ENCODE results near the gene DDX1. TPM values are rescaled to one million over a fixed set of nuclear protein-coding genes. Genes with fewer than 3 reads are reported as not detected.

Gene DDX1
- total RNA-seq, 3 donors from 2014 or later = 70.7 to 96.7 (median 72.4) TPM

DNA sequence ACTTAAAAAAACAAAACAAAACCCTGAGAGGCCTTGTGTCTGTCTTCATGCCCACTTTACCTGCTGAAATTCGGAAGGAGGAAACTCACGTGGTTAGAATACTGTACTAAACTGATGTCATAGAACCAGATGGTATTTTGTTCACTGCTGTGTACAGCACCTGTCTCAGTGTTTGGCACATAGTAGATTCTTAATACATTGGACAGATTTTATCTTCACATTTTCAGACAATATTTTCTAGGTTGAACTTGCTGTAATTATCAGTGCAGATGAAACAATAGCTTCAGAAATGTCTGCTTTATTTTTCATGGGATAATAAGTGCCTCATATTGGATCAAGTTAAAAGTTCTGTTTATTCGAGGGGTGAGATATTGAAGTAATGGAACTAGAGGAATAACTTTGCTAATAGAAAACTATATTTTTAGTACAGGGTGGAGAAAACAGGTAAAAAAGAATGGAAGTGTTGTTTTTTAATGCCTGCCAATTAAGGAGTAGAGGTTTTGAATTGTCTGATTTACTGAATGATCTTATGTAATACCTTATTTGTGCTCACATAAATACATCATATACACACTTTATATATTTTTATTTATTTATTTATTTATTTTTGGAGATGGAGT is 23.7 kb downstream of the DDX1 start:
- DNase-seq (no peak), ATAC-seq (no peak)
- TF ChIP-seq, protein P1, sequence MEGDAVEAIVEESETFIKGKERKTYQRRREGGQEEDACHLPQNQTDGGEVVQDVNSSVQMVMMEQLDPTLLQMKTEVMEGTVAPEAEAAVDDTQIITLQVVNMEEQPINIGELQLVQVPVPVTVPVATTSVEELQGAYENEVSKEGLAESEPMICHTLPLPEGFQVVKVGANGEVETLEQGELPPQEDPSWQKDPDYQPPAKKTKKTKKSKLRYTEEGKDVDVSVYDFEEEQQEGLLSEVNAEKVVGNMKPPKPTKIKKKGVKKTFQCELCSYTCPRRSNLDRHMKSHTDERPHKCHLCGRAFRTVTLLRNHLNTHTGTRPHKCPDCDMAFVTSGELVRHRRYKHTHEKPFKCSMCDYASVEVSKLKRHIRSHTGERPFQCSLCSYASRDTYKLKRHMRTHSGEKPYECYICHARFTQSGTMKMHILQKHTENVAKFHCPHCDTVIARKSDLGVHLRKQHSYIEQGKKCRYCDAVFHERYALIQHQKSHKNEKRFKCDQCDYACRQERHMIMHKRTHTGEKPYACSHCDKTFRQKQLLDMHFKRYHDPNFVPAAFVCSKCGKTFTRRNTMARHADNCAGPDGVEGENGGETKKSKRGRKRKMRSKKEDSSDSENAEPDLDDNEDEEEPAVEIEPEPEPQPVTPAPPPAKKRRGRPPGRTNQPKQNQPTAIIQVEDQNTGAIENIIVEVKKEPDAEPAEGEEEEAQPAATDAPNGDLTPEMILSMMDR (IDR thresholded peaks at IDR 0.05) = no peak
- Histone ChIP-seq H3K4me1 (ENCODE audit: low read depth) (no peaks in the 10 kb centered on the region), H3K4me3 (no peak overlapping the region), H3K9me3 (no peaks in the 10 kb centered on the region), H3K36me3 (ENCODE audit: low read depth) (peaks cover 15% of the 10 kb centered on the region)
- intact Hi-C loops (cut with DNase I, micrococcal nuclease) = no loop called here

DNA sequence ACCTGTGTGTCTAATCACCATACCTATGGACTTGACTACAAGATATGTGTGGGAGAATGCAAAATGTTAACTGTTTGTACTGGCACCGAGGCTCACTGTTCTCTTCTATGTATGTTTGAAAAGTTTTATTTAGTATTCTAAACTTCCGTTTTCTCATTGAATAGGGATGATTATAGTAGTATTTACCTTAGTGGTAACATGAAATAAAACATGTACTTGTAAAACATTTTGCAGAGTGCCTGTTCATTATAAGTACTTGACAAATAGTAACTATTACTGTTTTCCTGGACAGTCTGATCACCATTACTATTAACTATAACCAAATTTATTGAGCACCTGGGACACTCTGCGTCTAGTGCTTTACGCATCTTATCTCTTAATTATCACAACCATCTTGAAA is 24.8 kb downstream of the DDX1 start:
- Histone ChIP-seq H3K4me3 (no peak overlapping the region), H3K4me1 (ENCODE audit: low read depth) (no peaks in the 10 kb centered on the region), H3K36me3 (ENCODE audit: low read depth) (peaks cover 15% of the 10 kb centered on the region), H3K9me3 (no peaks in the 10 kb centered on the region)
- intact Hi-C loops (cut with DNase I, micrococcal nuclease) = no loop called here
- TF ChIP-seq, protein P1 (IDR thresholded peaks at IDR 0.05) = no peak
- ATAC-seq (no peak), DNase-seq (no peak)

DNA sequence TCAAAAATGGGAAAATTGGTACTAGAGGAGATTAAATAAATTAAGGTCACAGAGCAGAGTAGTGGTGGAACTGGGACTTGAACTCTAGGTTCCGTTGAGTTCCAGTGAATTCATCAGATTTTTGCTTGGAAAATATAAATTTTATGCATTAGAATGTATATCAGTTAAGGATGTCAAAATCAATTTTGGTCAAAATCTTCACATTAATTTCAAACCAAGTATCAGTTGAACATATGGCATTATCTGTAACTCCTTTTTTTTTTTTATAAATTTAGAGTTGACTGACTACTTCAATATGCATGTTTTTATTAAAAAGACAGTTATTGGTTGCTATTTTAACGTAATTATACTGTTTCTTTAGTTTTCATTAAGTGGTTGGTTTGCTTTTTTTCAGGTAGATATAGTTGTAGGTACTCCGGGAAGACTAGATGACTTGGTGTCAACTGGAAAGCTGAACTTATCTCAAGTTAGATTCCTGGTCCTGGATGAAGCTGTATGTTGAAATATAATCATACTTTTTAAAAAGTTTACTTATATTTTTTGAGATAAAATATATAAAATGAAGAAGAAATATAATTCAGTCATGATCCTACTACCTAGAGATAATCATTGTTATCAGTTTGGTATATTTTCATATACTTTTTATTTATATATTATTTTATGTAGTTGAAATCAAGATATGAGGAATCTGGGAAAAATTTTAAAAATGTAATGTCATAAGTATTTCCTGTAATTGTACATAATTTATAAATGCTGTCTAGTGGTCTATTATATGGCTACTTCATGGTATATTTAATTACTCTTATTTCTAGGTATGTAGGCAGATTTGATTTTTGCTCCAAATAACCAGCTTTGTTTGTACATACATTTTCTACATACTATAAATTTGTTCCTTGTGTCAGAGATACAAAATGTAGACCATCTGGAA is 25.4 kb downstream of the DDX1 start:
- intact Hi-C loops (cut with DNase I, micrococcal nuclease) = no loop called here

DNA sequence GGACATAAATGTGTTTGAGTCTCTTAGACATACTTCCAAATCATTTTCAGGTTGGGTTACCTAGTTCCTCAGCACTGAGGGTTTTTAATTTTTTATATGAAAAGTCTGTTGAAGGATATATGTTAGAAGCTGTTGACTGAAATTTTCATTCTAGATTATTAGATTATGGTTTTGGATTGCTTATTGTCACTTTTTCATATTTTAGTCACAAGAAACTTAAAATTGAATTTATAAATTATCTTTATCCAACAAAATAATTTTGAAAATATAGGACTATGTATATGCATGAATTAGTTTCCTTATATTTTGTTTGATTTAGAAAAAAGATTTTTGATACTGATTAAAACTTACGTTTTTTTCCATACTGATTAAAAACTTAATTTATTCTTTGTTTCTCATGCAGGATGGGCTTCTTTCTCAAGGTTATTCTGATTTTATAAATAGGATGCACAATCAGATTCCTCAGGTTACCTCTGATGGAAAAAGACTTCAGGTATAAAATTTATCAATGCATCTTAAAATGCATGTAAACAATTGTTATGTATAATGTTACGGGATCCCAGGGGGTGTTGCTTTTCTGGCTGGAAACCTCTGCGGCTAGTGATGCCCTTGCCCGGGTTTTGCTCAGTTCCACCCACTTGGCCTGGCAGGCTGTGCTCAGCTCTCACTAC is 26.2 kb downstream of the DDX1 start:
- H3K4me3 ChIP-seq = no peak overlapping the region
- H3K4me1 ChIP-seq (ENCODE audit: low read depth) = no peaks in the 10 kb centered on the region
- H3K9me3 ChIP-seq = no peaks in the 10 kb centered on the region
- ATAC-seq = no peak
- no peak for DNase-seq
- peaks cover 15% of the 10 kb centered on the region for H3K36me3 ChIP-seq (ENCODE audit: low read depth)
- intact Hi-C loops (cut with DNase I, micrococcal nuclease) = no loop called here
- TF ChIP-seq, protein P1 (IDR thresholded peaks at IDR 0.05) = no peak

More for the DNA sequence above, 25.4 kb downstream of the DDX1 start:
- DNase-seq = no peak
- Histone ChIP-seq H3K9me3 (no peaks in the 10 kb centered on the region), H3K36me3 (ENCODE audit: low read depth) (peaks cover 15% of the 10 kb centered on the region), H3K4me1 (ENCODE audit: low read depth) (no peaks in the 10 kb centered on the region), H3K4me3 (no peak overlapping the region)
- TF ChIP-seq, protein P1 (IDR thresholded peaks at IDR 0.05) = no peak
- no peak for ATAC-seq

DNA sequence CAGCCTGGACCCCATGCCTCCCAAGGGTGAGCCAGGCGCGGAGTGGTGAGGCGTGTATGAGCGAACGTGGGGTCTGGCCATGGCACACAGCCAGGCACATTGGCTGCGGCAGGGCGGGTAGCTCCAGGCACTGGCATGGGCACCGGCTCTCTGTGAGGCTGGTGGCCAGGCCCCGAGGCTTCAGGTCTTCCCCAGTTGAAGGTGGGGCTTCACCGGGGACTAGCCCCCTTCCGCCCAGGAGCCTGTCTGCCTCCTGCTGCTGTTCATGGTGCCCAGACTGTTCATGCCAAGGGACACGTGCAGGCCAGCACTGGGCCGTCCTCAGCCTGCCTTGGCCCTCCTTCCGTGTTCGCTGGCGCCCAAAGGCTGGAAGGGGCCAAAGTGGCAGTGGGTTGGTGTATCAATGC is 26.8 kb downstream of the DDX1 start:
- no peak for ATAC-seq
- Histone ChIP-seq H3K4me1 (ENCODE audit: low read depth) (no peaks in the 10 kb centered on the region), H3K9me3 (no peaks in the 10 kb centered on the region), H3K36me3 (ENCODE audit: low read depth) (peaks cover 15% of the 10 kb centered on the region), H3K4me3 (no peak overlapping the region)
- intact Hi-C loops (cut with DNase I, micrococcal nuclease) = no loop called here
- TF ChIP-seq, protein P1 (IDR thresholded peaks at IDR 0.05) = no peak
- DNase-seq = no peak

Measured in mucosa of descending colon (tissue), 3 donors.